SK-N-SH (cell line): ENCODE data around the gene SETD7.

Experiments
- CTCF ChIP-seq: fragments of 200-600 bp; sonication (generic); IDR thresholded peaks from 2 replicates; pipeline ENCODE4 v1.6.1; 2017; ENCODE audit warnings: antibody characterized with exemption, mild to moderate bottlenecking, moderate library complexity
- EP300 ChIP-seq, 2 experiments: IDR thresholded peaks; 2 replicates each; pipeline versions ENCODE4 v1.4.0 to v1.6.1; 2012; ENCODE audit warnings: borderline replicate concordance in 1 of 2, low read depth in 1 of 2, low read length in 1 of 2
- NRF1 ChIP-seq: IDR thresholded peaks from 2 replicates; pipeline ENCODE4 v1.6.1; 2012; ENCODE audit warnings: low read depth, mild to moderate bottlenecking, low read length

GRCh38 chr4:139560406-139561104, 4.5 kb upstream of the SETD7 start:
- TF ChIP-seq CTCF (no peak), NRF1 (no peak), EP300 (IDR thresholded peaks at IDR 0.05; ENCODE audit: borderline replicate concordance in 1 of 2, low read depth in 1 of 2, low read length in 1 of 2) (no peak)
